Measurements from ENCODE around the gene LRRC2. TPM values are rescaled to one million over a fixed set of nuclear protein-coding genes. Genes with fewer than 3 reads are reported as not detected.

The LRRC2 gene, protein sequence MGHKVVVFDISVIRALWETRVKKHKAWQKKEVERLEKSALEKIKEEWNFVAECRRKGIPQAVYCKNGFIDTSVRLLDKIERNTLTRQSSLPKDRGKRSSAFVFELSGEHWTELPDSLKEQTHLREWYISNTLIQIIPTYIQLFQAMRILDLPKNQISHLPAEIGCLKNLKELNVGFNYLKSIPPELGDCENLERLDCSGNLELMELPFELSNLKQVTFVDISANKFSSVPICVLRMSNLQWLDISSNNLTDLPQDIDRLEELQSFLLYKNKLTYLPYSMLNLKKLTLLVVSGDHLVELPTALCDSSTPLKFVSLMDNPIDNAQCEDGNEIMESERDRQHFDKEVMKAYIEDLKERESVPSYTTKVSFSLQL
- total RNA-seq (10 to 100 TPM in 1 of 7 donors, 1 to 10 TPM in 6; 3.4 to 10.9 (median 5.8) TPM), polyA plus RNA-seq (1 to 10 TPM in 1 of 3 donors, under 1 TPM in 2; 0.59 to 1.8 (median 0.83) TPM)
- long read RNA-seq, donor 1, partial matches to known transcripts: 0 of 1 reads
- long read RNA-seq, donor 1, other reads (novel, unspliced or antisense): 0 of 1 reads
- long read RNA-seq, donor 2: 0 reads

DNA sequence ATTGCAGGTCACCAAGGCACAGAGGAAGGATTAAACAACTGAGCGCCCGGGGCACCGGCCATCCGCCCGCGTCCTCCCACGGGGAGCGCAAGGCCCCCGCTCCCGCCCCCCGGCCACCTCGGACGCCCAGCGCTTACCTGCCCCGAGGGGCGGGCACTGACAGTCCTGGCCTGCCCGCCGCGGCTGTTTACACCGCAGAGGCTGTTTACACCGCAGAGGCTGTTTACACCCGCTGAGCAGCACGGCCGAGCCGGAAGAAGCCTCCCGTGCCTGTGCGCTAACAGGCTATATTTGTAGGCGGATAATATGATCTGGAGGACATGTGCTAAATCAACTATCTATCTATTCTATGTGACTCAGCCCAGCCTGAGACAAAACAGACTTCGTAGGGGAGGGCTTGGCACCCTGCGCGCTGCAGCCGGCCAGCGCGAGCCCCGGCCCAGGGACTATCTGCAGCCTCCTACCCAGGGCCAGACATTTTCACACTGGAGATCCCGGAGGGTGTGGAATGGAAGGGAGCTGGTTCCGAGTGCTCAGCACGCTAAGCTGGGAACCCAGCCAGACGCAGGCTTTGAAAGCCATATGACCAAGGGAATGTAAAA lies at the start of gene LRRC2:
Gene LRRC2, minus strand, starts transcription at position 263 of the 602 bp plus-strand sequence. CDS start 14,711 bp downstream, outside the sequence.
- peaks cover 0 to 31% (median 11%) of the 10 kb centered on the region in 7 donors for H3K27me3 ChIP-seq (replicated peaks in 1 of 7)
- 4 to 15% (median 4%) methylated on average over 6 to 39 of the region's 39 CpGs for WGBS, 5 donors
- peak; percentile 76 for DNase-seq
- H3K4me3 ChIP-seq: peak within 1 kb of the TSS; percentile 40 to 69 (median 51)
- TF ChIP-seq, protein P1, sequence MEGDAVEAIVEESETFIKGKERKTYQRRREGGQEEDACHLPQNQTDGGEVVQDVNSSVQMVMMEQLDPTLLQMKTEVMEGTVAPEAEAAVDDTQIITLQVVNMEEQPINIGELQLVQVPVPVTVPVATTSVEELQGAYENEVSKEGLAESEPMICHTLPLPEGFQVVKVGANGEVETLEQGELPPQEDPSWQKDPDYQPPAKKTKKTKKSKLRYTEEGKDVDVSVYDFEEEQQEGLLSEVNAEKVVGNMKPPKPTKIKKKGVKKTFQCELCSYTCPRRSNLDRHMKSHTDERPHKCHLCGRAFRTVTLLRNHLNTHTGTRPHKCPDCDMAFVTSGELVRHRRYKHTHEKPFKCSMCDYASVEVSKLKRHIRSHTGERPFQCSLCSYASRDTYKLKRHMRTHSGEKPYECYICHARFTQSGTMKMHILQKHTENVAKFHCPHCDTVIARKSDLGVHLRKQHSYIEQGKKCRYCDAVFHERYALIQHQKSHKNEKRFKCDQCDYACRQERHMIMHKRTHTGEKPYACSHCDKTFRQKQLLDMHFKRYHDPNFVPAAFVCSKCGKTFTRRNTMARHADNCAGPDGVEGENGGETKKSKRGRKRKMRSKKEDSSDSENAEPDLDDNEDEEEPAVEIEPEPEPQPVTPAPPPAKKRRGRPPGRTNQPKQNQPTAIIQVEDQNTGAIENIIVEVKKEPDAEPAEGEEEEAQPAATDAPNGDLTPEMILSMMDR (IDR thresholded peaks at IDR 0.05 in 8 of 11, conservative IDR thresholded peaks at IDR 0.05 in 3 of 11): no peak
- TF ChIP-seq POLR2AphosphoS5 (IDR thresholded peaks at IDR 0.05): peak; percentile 10 to 75 (median 55)
- peak in 1 of 3 donors; percentile 46 for TF ChIP-seq POLR2A (IDR thresholded peaks at IDR 0.05)
- peaks cover 7 to 26% (median 18%) of the 10 kb centered on the region in 6 donors for H3K4me1 ChIP-seq
- intact Hi-C loops (cut with DNase I; ENCODE audit: low total_unique reads): no loop called here
- peak within 1 kb of the TSS; percentile 4 to 85 (median 67) for H3K27ac ChIP-seq
- H3K36me3 ChIP-seq: no peaks in the 10 kb centered on the region
- H3K9me3 ChIP-seq: peaks cover 0 to 9% (median 3%) of the 10 kb centered on the region in 8 donors

DNA sequence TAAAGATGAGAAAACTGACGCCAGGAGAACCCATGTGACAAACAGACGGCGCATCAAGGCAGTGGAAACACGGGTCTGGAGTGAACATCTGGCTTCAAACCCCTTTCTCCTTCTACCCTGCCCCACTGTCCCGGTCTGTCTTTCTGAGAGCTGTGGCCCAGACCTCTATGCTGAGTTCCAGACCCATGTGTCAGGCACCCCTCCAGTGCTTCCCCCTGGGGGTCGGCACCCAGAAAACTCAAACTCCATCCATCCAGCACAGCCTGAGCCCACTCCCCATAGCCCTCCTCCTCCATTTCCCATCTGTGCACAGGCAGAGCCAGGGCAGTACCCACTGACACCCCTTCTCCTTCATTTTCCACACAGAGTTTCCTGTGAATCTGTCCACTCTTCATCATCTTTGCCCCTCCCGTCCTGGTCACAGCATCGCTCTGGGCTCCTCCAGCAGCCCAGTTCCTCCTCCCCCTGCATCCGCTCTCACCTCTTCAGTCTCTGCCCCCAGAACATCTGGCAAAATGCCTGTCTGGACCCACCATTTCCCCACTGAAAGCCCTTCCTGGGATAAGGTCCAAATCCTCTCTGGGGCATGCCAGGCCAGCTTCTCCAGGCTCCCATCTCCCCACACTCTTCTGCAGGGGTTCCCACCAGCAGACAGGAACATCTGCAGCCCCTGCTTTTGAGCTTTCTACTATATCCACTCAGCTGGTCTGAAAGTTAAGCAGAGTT lies 49.1 kb upstream of the LRRC2 start:
- TF ChIP-seq, protein P1 (IDR thresholded peaks at IDR 0.05 in 8 of 11, conservative IDR thresholded peaks at IDR 0.05 in 3 of 11): no peak
- no peak for TF ChIP-seq POLR2A (IDR thresholded peaks at IDR 0.05)
- no peak for TF ChIP-seq POLR2AphosphoS5 (IDR thresholded peaks at IDR 0.05)
- intact Hi-C loops (cut with DNase I; ENCODE audit: low total_unique reads): no loop called here
- peaks cover 0 to 4% (median 0%) of the 10 kb centered on the region in 6 donors for H3K4me1 ChIP-seq

DNA sequence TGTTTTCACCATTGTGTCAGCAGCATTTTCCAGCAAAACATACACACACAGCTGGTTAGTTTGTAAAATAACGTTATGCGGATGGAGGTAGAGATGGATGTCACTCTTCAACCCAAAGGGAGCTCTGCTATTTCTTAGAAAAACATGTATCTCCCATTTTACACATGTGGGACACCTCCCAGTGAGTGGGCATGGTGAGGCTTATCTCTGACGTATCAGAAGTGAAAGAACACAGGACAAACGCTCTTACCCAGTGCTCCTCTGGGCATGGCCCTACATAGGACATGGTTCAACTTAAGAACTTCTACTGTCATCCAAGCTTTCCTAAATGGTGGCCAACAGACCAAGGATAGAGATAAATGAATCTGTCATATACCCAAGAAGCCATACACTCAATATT lies 48.3 kb upstream of the LRRC2 start:
- 87 to 95% (median 89%) methylated on average over 4 of the region's 4 CpGs for WGBS, 5 donors
- intact Hi-C loops (cut with DNase I; ENCODE audit: low total_unique reads): no loop called here
- H3K27me3 ChIP-seq (replicated peaks in 1 of 7): peaks cover 0 to 11% (median 0%) of the 10 kb centered on the region in 7 donors

More for the DNA sequence above, 49.1 kb upstream of the LRRC2 start:
- no peaks in the 10 kb centered on the region for H3K36me3 ChIP-seq
- no peak overlapping the region for H3K4me3 ChIP-seq
- WGBS, 5 donors: 81 to 93% (median 86%) methylated on average over 9 of the region's 9 CpGs
- DNase-seq: no peak
- peaks cover 0 to 18% (median 0%) of the 10 kb centered on the region in 7 donors for H3K27me3 ChIP-seq (replicated peaks in 1 of 7)
- H3K27ac ChIP-seq: no peak overlapping the region
- H3K9me3 ChIP-seq: no peaks in the 10 kb centered on the region

More for the DNA sequence above, 48.3 kb upstream of the LRRC2 start:
- no peak overlapping the region for H3K27ac ChIP-seq
- DNase-seq: no peak
- peaks cover 0 to 4% (median 0%) of the 10 kb centered on the region in 6 donors for H3K4me1 ChIP-seq
- no peak overlapping the region for H3K4me3 ChIP-seq
- TF ChIP-seq POLR2AphosphoS5 (IDR thresholded peaks at IDR 0.05) (no peak), POLR2A (IDR thresholded peaks at IDR 0.05) (no peak)
- TF ChIP-seq, protein P1 (IDR thresholded peaks at IDR 0.05 in 8 of 11, conservative IDR thresholded peaks at IDR 0.05 in 3 of 11): no peak
- H3K36me3 ChIP-seq: no peaks in the 10 kb centered on the region
- H3K9me3 ChIP-seq: no peaks in the 10 kb centered on the region
